HG03460 (cell line): ENCODE measurements around the gene UPP2.

Source experiments
- ATAC-seq: cut with Tn5 transposase; IDR thresholded peaks from one replicate; pipeline ENCODE4 v1.9.1; 2021; ENCODE audit not compliant: unreplicated experiment

The UPP2 gene

DNA sequence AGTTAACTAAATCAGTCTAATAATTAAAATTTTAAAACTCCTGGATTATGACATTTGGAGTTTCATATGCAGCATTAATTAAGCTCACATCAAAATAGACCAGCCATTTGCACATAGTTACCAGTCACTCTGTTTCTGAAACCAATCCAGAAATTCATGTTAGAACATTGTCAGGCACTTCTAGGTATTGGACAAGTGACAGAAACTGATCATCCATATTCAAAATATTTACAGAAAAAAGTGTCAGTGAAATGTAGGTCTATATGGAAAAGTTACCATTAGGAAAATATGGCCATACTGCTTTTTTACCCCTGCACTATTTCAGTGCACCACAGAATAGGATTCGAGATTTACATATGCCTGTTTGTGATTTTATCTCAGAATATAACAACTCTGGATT lies 33.4 kb downstream of the UPP2 start:
- no peak for ATAC-seq

GRCh38 chr2:158138255-158138654 lies 36.6 kb downstream of the UPP2 start:
- ATAC-seq = no peak

DNA sequence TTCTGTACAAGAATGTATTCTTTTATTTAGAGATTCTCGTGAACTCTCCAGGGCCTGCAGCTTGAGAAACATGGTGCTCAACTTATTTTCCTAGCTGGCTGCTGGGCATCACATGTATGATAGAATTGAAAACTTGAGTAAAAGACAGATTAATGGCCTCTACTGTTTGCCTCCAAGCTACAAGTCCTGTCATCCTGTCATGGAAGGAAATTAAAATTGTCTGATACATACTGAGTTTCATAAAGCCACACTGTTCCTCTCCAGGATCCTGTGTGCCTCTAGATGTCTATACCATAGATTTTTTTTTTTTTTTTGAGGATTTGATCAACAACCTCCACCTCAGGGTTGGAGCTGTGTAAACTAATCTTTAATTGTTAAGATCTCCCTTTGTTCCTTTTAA lies 38.5 kb downstream of the UPP2 start:
- no peak for ATAC-seq

DNA sequence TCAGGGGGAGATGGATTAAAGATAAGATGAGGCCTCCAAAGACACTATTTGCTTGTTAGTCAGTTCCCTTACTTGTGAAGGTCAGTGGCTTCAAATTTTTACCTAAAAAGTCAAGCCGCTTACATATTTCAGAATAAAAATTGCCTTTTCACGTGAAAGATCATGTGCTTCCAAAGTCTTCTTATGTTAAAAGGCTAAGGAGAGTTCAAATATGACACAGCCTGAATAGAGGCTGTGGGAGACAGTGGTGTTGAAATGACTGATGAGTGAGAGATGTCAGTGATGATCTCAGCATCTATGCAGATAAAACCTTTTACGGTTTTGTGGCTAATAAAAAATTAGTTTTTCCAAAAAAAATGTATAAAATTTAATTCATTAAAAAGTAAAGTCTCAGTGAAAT lies 40.5 kb downstream of the UPP2 start:
- no peak for ATAC-seq

GRCh38 chr2:158142568-158143332 lies 41.1 kb downstream of the UPP2 start:
- no peak for ATAC-seq

DNA sequence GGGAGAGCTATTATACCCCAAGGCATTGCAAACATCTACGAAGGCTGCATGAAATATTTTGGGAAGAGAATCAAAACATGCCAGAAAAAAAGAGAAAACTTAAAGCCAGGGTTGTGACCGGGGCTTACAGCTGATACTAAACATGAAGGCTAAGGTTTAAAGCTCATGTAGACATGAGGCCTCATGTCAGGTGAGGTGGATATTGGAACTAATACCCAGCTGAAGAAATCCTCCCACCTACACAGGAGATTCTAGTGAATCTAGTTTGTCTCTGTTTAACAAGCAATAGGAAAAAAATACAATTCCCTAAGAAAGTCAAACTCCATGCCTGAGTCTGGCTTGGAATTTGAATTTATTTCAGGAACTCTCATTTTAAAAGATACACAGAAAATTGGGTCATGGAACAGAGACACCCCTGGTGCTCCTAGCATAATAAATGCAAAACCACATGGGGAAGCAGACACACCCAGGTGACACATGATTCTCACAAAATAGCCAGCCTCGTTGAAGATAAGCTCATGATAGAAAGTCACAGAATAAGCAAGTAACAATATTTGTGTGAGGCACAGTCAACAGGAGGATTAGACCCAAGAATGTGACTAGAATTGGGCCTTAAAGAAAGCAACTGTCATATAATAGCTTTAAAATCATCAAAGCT lies 42.2 kb downstream of the UPP2 start:
- ATAC-seq = no peak

- ATAC-seq = no peak
These were observed 43.4 kb downstream of the UPP2 start for GRCh38 chr2:158144914-158145625.

DNA sequence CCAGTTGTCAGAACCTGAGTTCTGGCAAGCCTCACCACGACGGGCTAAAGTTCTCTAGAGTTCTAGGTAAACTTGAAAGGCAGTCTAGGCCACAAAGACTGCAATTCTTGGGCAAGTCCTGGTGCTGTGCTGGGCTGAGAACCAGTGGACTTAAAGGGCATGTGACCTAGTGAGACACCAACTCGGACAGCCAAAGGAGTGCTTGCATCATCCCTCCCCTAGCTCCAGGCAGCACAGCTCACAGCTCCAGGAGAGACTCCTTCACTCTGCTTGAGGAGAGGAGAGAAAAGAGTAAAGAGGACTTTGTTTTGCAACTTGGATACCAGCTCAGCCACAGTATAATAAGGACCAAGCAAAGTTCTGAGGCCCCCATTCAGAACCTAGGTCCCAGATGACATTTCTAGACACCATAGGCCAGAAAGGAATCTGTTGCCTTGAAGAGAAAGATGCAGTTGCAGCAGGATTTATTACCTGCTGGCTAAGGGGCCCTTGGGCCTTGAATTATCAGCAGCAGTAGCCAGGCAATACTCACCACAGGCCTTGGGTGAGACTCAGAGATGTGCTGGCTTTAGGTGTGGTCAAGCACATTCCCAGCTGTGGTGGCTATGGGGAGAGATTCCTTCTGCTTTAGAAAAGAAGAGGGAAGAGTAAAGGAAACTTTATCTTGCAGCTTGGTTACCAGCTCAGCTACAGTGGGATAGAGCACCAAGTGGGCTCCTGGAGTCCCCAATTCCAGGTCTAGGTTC lies 51.8 kb downstream of the UPP2 start:
- ATAC-seq = no peak

- no peak for ATAC-seq
These were observed 52.9 kb downstream of the UPP2 start for GRCh38 chr2:158154596-158154995.

DNA sequence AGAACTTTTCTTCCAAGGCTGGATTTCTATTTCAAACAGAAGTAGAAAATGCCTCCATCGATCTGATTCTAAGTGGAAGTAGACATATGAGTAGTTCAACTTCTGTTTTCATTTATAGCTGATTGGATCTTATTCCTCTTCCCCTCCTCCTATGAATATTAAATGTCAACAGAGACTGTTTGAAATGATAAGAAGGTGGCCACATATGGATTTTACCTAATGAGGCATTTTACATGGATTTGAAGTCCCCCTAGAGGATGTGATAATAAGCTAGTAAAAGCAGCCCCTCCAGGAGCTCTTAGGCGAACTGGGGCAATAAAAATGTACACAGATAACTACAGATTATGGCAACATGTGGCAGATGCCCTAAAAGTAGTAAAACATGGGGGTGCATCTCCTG lies 71.0 kb downstream of the UPP2 start:
- no peak for ATAC-seq

GRCh38 chr2:158174495-158174894 lies 72.8 kb downstream of the UPP2 start:
- no peak for ATAC-seq

- ATAC-seq = no peak
These were observed 73.3 kb downstream of the UPP2 start for GRCh38 chr2:158174956-158175355.

GRCh38 chr2:158178646-158179045 lies 77.0 kb downstream of the UPP2 start:
- no peak for ATAC-seq

- ATAC-seq = no peak
These were observed 78.0 kb downstream of the UPP2 start for GRCh38 chr2:158179660-158180059.

DNA sequence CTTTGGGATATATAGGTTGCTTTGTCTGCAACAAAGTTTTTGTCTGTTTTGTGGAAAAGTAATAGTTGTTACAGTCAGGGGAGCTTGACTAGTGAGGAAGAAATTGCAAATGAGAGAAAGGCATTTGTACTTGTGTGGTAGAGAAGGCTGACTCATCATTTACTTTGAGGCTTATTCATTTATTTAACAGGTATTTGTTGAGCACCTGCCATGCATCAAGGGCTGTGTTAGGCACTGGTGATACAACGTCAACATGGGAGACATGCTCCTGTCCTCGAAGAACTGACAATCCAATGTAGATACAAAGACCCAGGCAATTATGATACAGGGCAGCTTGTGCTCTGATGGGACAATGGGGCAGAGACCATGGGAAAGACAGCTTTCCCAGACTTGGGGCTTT lies 79.5 kb downstream of the UPP2 start:
- ATAC-seq = no peak

- ATAC-seq = no peak
These were observed 81.1 kb downstream of the UPP2 start for GRCh38 chr2:158182676-158183295.

DNA sequence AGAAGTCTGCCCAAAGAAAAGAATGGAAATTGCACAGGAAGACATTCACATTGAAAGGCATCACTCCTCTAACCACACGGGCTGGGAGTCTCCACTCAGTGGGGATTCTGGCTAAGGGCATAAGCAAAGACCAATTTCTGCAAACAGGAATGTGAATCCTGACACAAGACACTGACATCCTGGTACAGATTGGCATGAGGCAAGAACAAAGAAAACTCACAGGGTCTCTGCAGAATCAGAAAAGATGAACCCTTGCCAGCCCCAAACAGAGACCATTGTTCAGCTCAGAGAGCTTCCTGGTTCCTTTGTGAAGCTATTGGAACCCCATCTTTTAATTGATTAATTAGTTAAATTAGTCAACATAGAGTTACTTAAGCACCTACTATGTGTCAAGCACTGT lies 82.3 kb downstream of the UPP2 start:
- ATAC-seq = no peak

- no peak for ATAC-seq
These were observed 83.1 kb downstream of the UPP2 start for GRCh38 chr2:158184556-158185343.
